ENCODE data around the gene KIF22.
"Not testable (repeated sequence)": the region's sequence is repeated elsewhere in the genome, so short reads cannot be mapped to it uniquely, and the experiment has no call there.

Gene KIF22

GRCh38 chr16:29769507-29769906 is 21.0 kb upstream of the KIF22 start:
- TF ChIP-seq, protein P1, sequence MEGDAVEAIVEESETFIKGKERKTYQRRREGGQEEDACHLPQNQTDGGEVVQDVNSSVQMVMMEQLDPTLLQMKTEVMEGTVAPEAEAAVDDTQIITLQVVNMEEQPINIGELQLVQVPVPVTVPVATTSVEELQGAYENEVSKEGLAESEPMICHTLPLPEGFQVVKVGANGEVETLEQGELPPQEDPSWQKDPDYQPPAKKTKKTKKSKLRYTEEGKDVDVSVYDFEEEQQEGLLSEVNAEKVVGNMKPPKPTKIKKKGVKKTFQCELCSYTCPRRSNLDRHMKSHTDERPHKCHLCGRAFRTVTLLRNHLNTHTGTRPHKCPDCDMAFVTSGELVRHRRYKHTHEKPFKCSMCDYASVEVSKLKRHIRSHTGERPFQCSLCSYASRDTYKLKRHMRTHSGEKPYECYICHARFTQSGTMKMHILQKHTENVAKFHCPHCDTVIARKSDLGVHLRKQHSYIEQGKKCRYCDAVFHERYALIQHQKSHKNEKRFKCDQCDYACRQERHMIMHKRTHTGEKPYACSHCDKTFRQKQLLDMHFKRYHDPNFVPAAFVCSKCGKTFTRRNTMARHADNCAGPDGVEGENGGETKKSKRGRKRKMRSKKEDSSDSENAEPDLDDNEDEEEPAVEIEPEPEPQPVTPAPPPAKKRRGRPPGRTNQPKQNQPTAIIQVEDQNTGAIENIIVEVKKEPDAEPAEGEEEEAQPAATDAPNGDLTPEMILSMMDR (IDR thresholded peaks at IDR 0.05; ENCODE audit: control insufficient read depth, extremely low read depth, insufficient read depth) = no peak
- no peak for DNase-seq (ENCODE audit: low read depth)
- H3K4me3 ChIP-seq (ENCODE audit: low read depth, low read length) = no peak overlapping the region

DNA sequence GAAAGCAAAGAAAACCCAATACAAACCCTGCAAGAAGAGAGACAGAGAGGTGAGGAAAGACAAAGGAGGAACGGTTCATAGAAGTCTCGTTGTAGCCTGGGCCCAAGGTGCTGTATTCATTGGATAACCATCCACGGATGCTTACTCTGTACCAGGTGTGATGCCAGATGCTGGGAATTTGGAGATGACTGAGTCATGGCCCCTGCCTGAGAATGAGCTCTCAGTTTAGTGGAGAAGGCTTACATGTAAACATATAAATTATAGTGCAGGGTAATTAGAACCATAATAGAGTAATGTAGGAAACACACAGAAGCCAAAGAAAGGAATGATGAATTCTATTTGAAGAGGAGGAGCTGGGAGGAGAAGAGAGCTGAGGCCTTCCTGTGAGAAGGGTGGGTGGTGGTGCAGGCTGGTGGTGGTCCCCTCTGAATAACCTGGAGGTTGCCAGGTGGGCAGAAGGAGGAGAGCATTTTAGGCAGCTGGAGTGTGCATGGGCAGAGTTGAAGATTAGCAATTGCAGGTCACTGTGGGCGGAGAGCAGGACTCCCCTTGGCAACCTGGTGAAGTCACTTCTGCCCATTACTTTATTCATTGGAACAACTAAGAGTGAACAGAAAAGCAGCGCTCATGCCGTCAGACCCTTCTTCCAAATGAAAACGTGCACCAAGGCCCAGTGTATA is 20.2 kb upstream of the KIF22 start:
- no peak overlapping the region for H3K4me3 ChIP-seq (ENCODE audit: low read depth, low read length)
- TF ChIP-seq, protein P1 (IDR thresholded peaks at IDR 0.05; ENCODE audit: control insufficient read depth, extremely low read depth, insufficient read depth) = no peak
- DNase-seq (ENCODE audit: low read depth) = no peak

DNA sequence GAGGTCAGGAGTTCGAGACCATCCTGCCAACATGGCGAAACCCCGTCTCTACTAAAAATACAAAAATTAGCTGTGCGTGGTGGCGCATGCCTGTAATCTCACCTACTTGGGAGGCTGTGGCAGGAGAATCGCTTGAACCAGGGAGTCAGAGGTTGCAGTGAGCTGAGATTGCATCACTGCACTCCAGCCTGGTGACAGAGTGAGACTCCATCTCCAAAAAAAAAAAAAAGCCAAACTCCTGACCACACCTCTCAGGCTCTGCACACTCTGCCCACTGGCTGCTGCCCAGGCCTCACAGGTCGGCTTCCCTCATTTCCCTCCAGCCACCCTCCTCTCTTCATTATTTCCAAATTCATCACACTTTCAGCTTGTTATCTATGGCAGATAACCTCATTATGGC is 18.2 kb upstream of the KIF22 start:
- not testable (repeated sequence) for H3K4me3 ChIP-seq (ENCODE audit: low read depth, low read length); DNase-seq (ENCODE audit: low read depth)

DNA sequence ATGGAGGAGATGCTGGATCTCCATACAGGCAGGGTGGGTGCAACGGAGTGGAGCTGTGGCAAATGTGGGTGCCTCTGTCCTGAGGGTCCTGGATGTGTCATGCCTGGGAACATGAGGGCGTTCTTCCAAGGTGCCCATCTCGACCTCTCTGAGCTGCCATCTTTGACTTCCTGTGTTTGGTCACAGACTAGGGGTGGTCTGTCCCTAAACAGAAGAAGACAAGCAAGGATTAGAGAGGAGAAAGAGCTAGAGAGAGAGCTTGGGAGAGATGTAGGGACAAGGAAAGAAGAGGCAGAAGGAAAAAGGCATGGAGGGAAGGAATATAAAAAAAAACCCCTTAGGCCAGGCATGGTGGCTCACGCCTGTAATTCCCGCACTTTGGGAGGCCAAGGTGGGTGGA is 15.8 kb upstream of the KIF22 start:
- H3K4me3 ChIP-seq (ENCODE audit: low read depth, low read length) = no peak overlapping the region
- no peak for DNase-seq (ENCODE audit: low read depth)
- TF ChIP-seq, protein P1 (IDR thresholded peaks at IDR 0.05; ENCODE audit: control insufficient read depth, extremely low read depth, insufficient read depth) = no peak

DNA sequence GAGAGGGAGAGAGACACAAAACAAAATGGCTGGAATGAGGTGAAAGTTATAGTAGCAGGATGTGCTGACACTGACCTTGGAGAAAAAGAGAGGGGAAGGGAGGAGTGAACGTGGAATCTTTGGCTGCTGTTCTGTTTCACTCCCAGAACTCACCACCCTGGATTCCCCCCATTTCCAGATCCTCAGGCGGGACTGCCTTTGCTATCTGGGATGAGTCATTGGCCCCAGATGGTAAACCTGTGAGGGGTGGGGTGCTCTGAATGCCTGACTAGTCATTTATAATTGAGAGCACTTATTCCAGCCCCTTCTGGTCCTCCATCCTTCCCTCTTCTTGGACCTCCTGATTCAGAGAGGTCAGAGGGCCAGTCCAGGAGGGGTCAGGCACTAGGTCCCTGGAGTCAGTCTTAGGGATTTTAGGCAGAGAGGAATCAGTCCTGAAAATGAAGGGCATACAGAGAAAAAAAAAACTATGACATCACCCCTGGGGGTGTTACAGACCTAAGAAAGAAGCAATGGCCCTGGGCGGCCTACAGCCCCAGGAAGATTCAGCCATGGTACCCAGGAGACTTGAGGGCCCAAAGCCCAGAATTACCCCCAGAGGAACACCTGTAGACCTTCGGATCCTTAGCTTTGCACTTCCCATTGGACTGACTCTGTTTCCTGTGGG is 14.7 kb upstream of the KIF22 start:
- DNase-seq (ENCODE audit: low read depth) = no peak
- TF ChIP-seq, protein P1 (IDR thresholded peaks at IDR 0.05; ENCODE audit: control insufficient read depth, extremely low read depth, insufficient read depth) = no peak

GRCh38 chr16:29777576-29778350 is 12.8 kb upstream of the KIF22 start, which contains the start of gene ZG16:
Gene ZG16 (plus strand): TSS chr16:29778256. CDS start chr16:29779267, 1,011 bp downstream.
- TF ChIP-seq, protein P1 (IDR thresholded peaks at IDR 0.05; ENCODE audit: control insufficient read depth, extremely low read depth, insufficient read depth) = no peak
- H3K4me3 ChIP-seq (ENCODE audit: low read depth, low read length) = no peak within 1 kb of the TSS
- no peak for DNase-seq (ENCODE audit: low read depth)

More for the DNA sequence above, 14.7 kb upstream of the KIF22 start:
- no peak overlapping the region for H3K4me3 ChIP-seq (ENCODE audit: low read depth, low read length)

GRCh38 chr16:29779474-29779873 is 11.1 kb upstream of the KIF22 start:
- TF ChIP-seq, protein P1 (IDR thresholded peaks at IDR 0.05; ENCODE audit: control insufficient read depth, extremely low read depth, insufficient read depth) = no peak
- DNase-seq (ENCODE audit: low read depth) = no peak
- H3K4me3 ChIP-seq (ENCODE audit: low read depth, low read length) = no peak overlapping the region

DNA sequence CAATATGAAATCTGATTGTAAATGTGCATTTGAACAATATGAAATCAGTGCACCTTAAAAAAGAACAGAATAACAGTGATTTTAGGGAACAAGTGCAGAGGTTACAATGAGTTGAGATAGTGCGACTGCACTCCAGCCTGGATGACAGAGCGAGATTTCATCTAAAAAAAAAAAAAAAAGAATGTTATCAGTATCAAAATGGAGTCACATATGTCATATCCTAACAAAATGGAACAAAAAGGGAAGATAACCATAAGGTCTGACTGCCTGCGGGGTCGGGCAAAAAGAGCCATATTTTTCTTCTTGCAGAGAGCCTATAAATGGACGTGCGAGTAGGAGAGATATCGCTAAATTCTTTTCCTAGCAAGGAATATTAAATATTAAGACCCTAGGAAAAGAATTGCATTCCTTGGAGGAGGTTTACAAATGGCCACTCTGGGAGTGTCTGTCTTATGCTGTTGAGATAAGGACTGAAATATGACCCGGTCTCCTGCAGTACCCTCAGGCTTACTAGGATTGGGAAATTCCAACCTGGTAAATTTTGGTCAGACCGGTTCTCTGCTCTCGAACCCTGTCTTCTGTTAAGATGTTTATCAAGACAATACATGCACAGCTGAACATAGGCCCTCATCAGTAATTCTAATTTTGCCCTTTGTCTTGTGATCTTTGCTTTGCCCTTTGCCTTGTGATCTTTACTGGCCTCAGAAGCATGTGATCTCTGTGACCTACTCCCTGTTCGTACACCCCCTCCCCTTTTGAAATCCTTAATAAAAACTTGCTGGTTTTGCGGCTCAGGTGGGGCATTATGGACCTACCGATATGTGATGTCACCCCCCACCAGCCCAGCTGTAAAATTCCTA is 7.2 kb upstream of the KIF22 start:
- H3K4me3 ChIP-seq (ENCODE audit: low read depth, low read length); DNase-seq (ENCODE audit: low read depth): not testable (repeated sequence)
